ENCODE measurements around the gene RPTOR.

RPTOR gene

DNA sequence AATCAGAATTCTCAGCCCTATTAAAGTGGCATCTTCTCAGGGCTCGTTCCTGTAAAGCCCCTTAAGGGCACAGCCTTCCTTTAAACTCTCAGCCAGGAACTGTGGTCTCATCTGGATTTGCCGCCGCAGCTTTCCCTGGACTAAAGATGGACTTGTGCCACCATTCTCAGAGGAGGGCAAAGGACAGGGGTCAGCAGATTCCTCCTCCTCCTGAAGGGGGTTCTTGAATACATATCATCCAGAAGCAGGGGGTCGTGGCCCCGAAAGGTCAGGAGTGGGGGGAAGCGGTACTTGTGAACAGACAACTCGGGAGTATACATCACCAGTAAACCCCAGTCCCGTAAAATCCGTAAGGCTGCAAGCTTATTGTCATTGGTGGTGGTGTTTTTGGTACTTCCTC, 174.8 kb downstream of the RPTOR start:
- H3K27ac ChIP-seq (ENCODE audit: low read length), result no peak overlapping the region
- no peak overlapping the region for H3K4me3 ChIP-seq (ENCODE audit: low read depth in 1 of 2, low read length in 2 of 2)
- no peaks in the 10 kb centered on the region for H3K27me3 ChIP-seq (ENCODE audit: low read depth, low read length)
- peaks cover 0 to 5% of the 10 kb centered on the region in 2 donors for H3K4me1 ChIP-seq (ENCODE audit: control insufficient read depth in 1 of 2, insufficient read depth in 2 of 2, low read length in 2 of 2)
- H3K36me3 ChIP-seq (ENCODE audit: control insufficient read depth in 1 of 2, insufficient read depth in 2 of 2, low read length in 2 of 2), result no peaks in the 10 kb centered on the region
- H3K9me3 ChIP-seq (ENCODE audit: control insufficient read depth in 1 of 2, low read length in 2 of 2), result no peaks in the 10 kb centered on the region

- Histone ChIP-seq H3K36me3 (ENCODE audit: control insufficient read depth in 1 of 2, insufficient read depth in 2 of 2, low read length in 2 of 2) (no peaks in the 10 kb centered on the region), H3K9me3 (ENCODE audit: control insufficient read depth in 1 of 2, low read length in 2 of 2) (no peaks in the 10 kb centered on the region), H3K27ac (ENCODE audit: low read length) (no peak overlapping the region), H3K4me1 (ENCODE audit: control insufficient read depth in 1 of 2, insufficient read depth in 2 of 2, low read length in 2 of 2) (peaks cover 0 to 9% of the 10 kb centered on the region in 2 donors), H3K27me3 (ENCODE audit: low read depth, low read length) (no peaks in the 10 kb centered on the region), H3K4me3 (ENCODE audit: low read depth in 1 of 2, low read length in 2 of 2) (no peak overlapping the region)
Observed at GRCh38 chr17:80720610-80721577, 176.3 kb downstream of the RPTOR start.

- no peak overlapping the region for H3K27ac ChIP-seq (ENCODE audit: low read length)
- H3K9me3 ChIP-seq (ENCODE audit: control insufficient read depth in 1 of 2, low read length in 2 of 2), result no peaks in the 10 kb centered on the region
- H3K36me3 ChIP-seq (ENCODE audit: control insufficient read depth in 1 of 2, insufficient read depth in 2 of 2, low read length in 2 of 2), result no peaks in the 10 kb centered on the region
- H3K4me1 ChIP-seq (ENCODE audit: control insufficient read depth in 1 of 2, insufficient read depth in 2 of 2, low read length in 2 of 2), result peaks cover 0 to 9% of the 10 kb centered on the region in 2 donors
- H3K27me3 ChIP-seq (ENCODE audit: low read depth, low read length), result no peaks in the 10 kb centered on the region
- no peak overlapping the region for H3K4me3 ChIP-seq (ENCODE audit: low read depth in 1 of 2, low read length in 2 of 2)
Observed at GRCh38 chr17:80722661-80723060, 178.0 kb downstream of the RPTOR start.

GRCh38 chr17:80724775-80725266, 180.2 kb downstream of the RPTOR start:
- H3K4me1 ChIP-seq (ENCODE audit: control insufficient read depth in 1 of 2, insufficient read depth in 2 of 2, low read length in 2 of 2), result peaks cover 0 to 4% of the 10 kb centered on the region in 2 donors
- H3K27me3 ChIP-seq (ENCODE audit: low read depth, low read length), result no peaks in the 10 kb centered on the region
- H3K27ac ChIP-seq (ENCODE audit: low read length), result no peak overlapping the region
- no peaks in the 10 kb centered on the region for H3K9me3 ChIP-seq (ENCODE audit: control insufficient read depth in 1 of 2, low read length in 2 of 2)
- no peaks in the 10 kb centered on the region for H3K36me3 ChIP-seq (ENCODE audit: control insufficient read depth in 1 of 2, insufficient read depth in 2 of 2, low read length in 2 of 2)
- H3K4me3 ChIP-seq (ENCODE audit: low read depth in 1 of 2, low read length in 2 of 2), result no peak overlapping the region

DNA sequence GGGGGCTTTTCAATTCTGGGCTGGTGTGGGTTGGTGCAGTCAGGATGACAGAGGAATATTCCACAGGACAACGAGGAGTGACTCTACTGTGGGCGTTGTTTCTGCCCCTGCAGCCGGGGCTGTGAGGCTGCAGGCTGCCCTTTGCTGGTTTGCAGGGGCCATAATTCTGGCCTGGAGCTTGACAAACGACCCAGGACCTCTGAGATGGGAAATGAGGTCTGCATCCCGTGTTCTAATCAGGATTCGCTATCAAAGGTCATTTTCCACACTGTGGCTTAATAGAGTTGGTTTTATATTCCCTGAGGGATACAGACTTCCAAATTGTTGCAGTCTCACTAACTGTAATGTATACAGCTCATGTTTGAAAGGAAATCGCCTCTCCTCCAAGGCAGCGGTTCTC, 180.9 kb downstream of the RPTOR start:
- Histone ChIP-seq H3K27me3 (ENCODE audit: low read depth, low read length) (no peaks in the 10 kb centered on the region), H3K4me1 (ENCODE audit: control insufficient read depth in 1 of 2, insufficient read depth in 2 of 2, low read length in 2 of 2) (peaks cover 0 to 4% of the 10 kb centered on the region in 2 donors), H3K27ac (ENCODE audit: low read length) (no peak overlapping the region), H3K9me3 (ENCODE audit: control insufficient read depth in 1 of 2, low read length in 2 of 2) (no peaks in the 10 kb centered on the region), H3K4me3 (ENCODE audit: low read depth in 1 of 2, low read length in 2 of 2) (no peak overlapping the region), H3K36me3 (ENCODE audit: control insufficient read depth in 1 of 2, insufficient read depth in 2 of 2, low read length in 2 of 2) (no peaks in the 10 kb centered on the region)

DNA sequence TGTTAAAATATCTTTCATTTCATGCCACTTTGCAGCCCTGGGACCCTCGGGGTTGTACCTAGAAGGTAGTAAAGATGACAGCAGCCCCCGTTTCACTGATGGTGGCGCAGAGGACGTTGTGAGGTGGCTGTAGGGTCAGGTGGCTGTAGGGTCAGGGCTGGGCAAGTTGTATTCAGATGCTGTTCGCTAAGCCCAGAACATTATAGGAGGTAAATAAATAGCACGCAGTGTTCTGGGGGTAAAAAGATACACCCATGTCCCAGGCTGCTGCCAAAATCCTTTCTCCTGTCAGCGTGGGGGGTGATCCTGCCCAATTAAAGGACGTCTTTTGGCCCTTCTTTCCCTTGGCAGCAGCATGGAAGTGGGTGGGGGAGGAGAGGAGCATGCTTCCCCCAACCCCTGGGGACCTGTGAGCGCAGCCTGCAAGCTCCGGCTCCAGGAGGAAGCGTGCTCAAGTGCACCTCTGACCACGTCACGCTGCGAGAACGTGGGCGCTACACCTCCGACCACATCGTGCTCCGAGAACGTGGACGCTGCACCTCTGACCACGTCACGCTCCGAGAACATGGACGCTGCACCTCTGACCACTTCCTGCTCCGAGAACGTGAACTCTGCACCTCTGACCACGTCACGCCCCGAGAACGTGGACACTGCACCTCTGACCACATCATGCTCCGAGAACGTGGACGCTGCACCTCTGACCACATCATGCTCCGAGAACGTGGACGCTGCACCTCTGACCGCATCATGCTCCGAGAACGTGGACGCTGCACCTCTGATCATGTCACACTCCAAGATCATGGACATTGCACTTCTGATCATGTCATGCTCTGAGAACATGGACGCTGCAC, 182.1 kb downstream of the RPTOR start:
- H3K4me1 ChIP-seq (ENCODE audit: control insufficient read depth in 1 of 2, insufficient read depth in 2 of 2, low read length in 2 of 2), result peaks cover 0 to 4% of the 10 kb centered on the region in 2 donors
- H3K36me3 ChIP-seq (ENCODE audit: control insufficient read depth in 1 of 2, insufficient read depth in 2 of 2, low read length in 2 of 2), result peaks cover 0 to 2% of the 10 kb centered on the region in 2 donors
- no peaks in the 10 kb centered on the region for H3K27me3 ChIP-seq (ENCODE audit: low read depth, low read length)
- H3K9me3 ChIP-seq (ENCODE audit: control insufficient read depth in 1 of 2, low read length in 2 of 2), result no peaks in the 10 kb centered on the region
- H3K4me3 ChIP-seq (ENCODE audit: low read depth in 1 of 2, low read length in 2 of 2), result no peak overlapping the region
- H3K27ac ChIP-seq (ENCODE audit: low read length), result no peak overlapping the region

DNA sequence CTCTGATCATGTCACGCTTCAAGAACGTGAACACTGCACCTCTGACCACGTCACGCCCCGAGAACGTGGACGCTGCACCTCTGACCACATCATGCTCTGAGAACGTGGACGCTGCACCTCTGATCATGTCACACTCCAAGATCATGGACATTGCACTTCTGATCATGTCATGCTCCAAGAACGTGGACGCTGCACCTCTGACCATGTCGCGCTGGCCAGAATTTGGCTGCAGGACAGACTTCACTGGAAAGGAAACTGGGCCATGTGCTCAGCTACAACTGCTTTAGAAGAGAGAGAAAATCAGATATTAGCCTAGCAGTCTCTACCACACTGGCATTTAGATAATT, 182.7 kb downstream of the RPTOR start:
- Histone ChIP-seq H3K27me3 (ENCODE audit: low read depth, low read length) (no peaks in the 10 kb centered on the region), H3K27ac (ENCODE audit: low read length) (no peak overlapping the region), H3K4me1 (ENCODE audit: control insufficient read depth in 1 of 2, insufficient read depth in 2 of 2, low read length in 2 of 2) (peaks cover 0 to 4% of the 10 kb centered on the region in 2 donors), H3K36me3 (ENCODE audit: control insufficient read depth in 1 of 2, insufficient read depth in 2 of 2, low read length in 2 of 2) (peaks cover 0 to 2% of the 10 kb centered on the region in 2 donors), H3K4me3 (ENCODE audit: low read depth in 1 of 2, low read length in 2 of 2) (no peak overlapping the region), H3K9me3 (ENCODE audit: control insufficient read depth in 1 of 2, low read length in 2 of 2) (no peaks in the 10 kb centered on the region)

DNA sequence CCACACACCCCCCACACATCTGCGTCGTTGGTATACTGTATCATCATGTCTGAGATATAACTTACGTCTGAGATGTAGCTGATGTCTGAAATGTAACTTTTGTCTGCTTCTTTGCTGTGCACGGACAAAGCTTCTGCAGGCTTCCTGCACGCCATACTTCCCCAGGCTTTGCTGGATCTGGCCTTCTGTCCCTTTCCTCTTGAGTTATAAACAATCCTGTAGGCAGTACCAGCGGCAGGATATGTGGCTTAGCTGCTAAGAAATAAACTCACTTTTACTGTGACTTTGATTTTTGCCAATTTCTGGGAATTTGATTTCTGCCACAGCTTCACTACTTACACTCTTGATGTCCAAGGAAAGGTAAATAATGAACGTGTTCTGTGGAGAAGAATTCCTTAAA, 184.4 kb downstream of the RPTOR start:
- no peaks in the 10 kb centered on the region for H3K9me3 ChIP-seq (ENCODE audit: control insufficient read depth in 1 of 2, low read length in 2 of 2)
- H3K27ac ChIP-seq (ENCODE audit: low read length), result no peak overlapping the region
- no peak overlapping the region for H3K4me3 ChIP-seq (ENCODE audit: low read depth in 1 of 2, low read length in 2 of 2)
- H3K36me3 ChIP-seq (ENCODE audit: control insufficient read depth in 1 of 2, insufficient read depth in 2 of 2, low read length in 2 of 2), result peaks cover 0 to 2% of the 10 kb centered on the region in 2 donors
- peaks cover 0 to 4% of the 10 kb centered on the region in 2 donors for H3K4me1 ChIP-seq (ENCODE audit: control insufficient read depth in 1 of 2, insufficient read depth in 2 of 2, low read length in 2 of 2)
- no peaks in the 10 kb centered on the region for H3K27me3 ChIP-seq (ENCODE audit: low read depth, low read length)

DNA sequence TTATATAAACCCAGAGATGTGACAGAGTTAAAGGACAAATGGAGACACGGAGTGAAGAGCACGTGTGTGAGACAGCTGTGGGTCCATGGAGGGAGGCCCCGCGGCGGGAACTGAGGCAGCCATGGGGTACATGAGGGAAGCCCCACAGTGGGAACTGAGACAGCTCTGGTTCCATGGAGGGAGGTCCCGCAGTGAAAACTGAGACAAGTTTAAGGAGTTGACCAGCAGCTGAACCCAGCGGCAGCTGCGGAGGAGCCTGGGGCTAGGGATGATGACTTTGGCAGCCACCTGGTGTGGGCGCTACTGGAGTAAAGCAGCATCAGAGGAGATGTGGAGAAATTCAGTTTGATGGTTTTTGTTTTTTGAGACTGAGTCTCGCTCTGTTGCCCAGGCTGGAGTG, 185.1 kb downstream of the RPTOR start:
- no peaks in the 10 kb centered on the region for H3K9me3 ChIP-seq (ENCODE audit: control insufficient read depth in 1 of 2, low read length in 2 of 2)
- peaks cover 0 to 2% of the 10 kb centered on the region in 2 donors for H3K36me3 ChIP-seq (ENCODE audit: control insufficient read depth in 1 of 2, insufficient read depth in 2 of 2, low read length in 2 of 2)
- no peaks in the 10 kb centered on the region for H3K27me3 ChIP-seq (ENCODE audit: low read depth, low read length)
- H3K4me1 ChIP-seq (ENCODE audit: control insufficient read depth in 1 of 2, insufficient read depth in 2 of 2, low read length in 2 of 2), result peaks cover 0 to 3% of the 10 kb centered on the region in 2 donors
- H3K4me3 ChIP-seq (ENCODE audit: low read depth in 1 of 2, low read length in 2 of 2), result no peak overlapping the region
- no peak overlapping the region for H3K27ac ChIP-seq (ENCODE audit: low read length)

- H3K36me3 ChIP-seq (ENCODE audit: control insufficient read depth in 1 of 2, insufficient read depth in 2 of 2, low read length in 2 of 2), result peaks cover 0 to 2% of the 10 kb centered on the region in 2 donors
- H3K9me3 ChIP-seq (ENCODE audit: control insufficient read depth in 1 of 2, low read length in 2 of 2), result no peaks in the 10 kb centered on the region
- no peak overlapping the region for H3K4me3 ChIP-seq (ENCODE audit: low read depth in 1 of 2, low read length in 2 of 2)
- no peaks in the 10 kb centered on the region for H3K4me1 ChIP-seq (ENCODE audit: control insufficient read depth in 1 of 2, insufficient read depth in 2 of 2, low read length in 2 of 2)
- H3K27me3 ChIP-seq (ENCODE audit: low read depth, low read length), result no peaks in the 10 kb centered on the region
- H3K27ac ChIP-seq (ENCODE audit: low read length), result no peak overlapping the region
Observed at GRCh38 chr17:80730739-80731138, 186.1 kb downstream of the RPTOR start.

- Histone ChIP-seq H3K27me3 (ENCODE audit: low read depth, low read length) (no peaks in the 10 kb centered on the region), H3K27ac (ENCODE audit: low read length) (no peak overlapping the region), H3K36me3 (ENCODE audit: control insufficient read depth in 1 of 2, insufficient read depth in 2 of 2, low read length in 2 of 2) (peaks cover 0 to 2% of the 10 kb centered on the region in 2 donors)
Observed at GRCh38 chr17:80731323-80731722, 186.7 kb downstream of the RPTOR start.

More at GRCh38 chr17:80731323-80731722, 186.7 kb downstream of the RPTOR start:
- Histone ChIP-seq H3K4me1 (ENCODE audit: control insufficient read depth in 1 of 2, insufficient read depth in 2 of 2, low read length in 2 of 2) (no peaks in the 10 kb centered on the region), H3K4me3 (ENCODE audit: low read depth in 1 of 2, low read length in 2 of 2) (no peak overlapping the region), H3K9me3 (ENCODE audit: control insufficient read depth in 1 of 2, low read length in 2 of 2) (no peaks in the 10 kb centered on the region)

Data from muscle layer of duodenum (tissue), 2 donors.